IgD-negative memory B cell (primary cell): ENCODE data around the gene EHD4. TPM values are rescaled to one million over a fixed set of nuclear protein-coding genes. Genes with fewer than 3 reads are reported as not detected.

Experiments
- H3K27ac Mint-ChIP-seq, 3 donors: one replicate each; pipeline ENCODE4 v1.8.0; 2020 to 2022; ENCODE audit warnings: mild to moderate bottlenecking in 3 of 3, mixed read lengths in 3 of 3, moderate library complexity in 1 of 3
- H3K27me3 Mint-ChIP-seq: one replicate; pipeline ENCODE4 v1.8.0; 2021; ENCODE audit warnings: mixed read lengths
- H3K36me3 Mint-ChIP-seq: one replicate; pipeline ENCODE4 v1.8.0; 2020; ENCODE audit warnings: mild to moderate bottlenecking, mixed read lengths
- H3K4me1 Mint-ChIP-seq, 3 donors: one replicate each; pipeline ENCODE4 v1.8.0; 2020 to 2022; ENCODE audit warnings: mixed read lengths in 3 of 3, mild to moderate bottlenecking in 1 of 3
- H3K4me3 Mint-ChIP-seq, 4 donors: one replicate each; pipeline ENCODE4 v1.8.0; 2020 to 2022; ENCODE audit warnings: mild to moderate bottlenecking in 4 of 4, mixed read lengths in 4 of 4, moderate library complexity in 3 of 4
- H3K9me3 Mint-ChIP-seq, 3 donors: one replicate each; pipeline ENCODE4 v1.8.0; 2020 to 2021; ENCODE audit warnings: mixed read lengths in 3 of 3, mild to moderate bottlenecking in 1 of 3
- polyA plus RNA-seq: library from polyadenylated mRNA; unstranded; fragments of 300-500 nt; fragmentation: Illumina TruSeq; gene quantifications from one replicate; pipeline ENCODE4 v1.2.3, GENCODE V29; 2021

EHD4 gene
- polyA plus RNA-seq, 1 donor from 2014 or later = 3.8 TPM

DNA sequence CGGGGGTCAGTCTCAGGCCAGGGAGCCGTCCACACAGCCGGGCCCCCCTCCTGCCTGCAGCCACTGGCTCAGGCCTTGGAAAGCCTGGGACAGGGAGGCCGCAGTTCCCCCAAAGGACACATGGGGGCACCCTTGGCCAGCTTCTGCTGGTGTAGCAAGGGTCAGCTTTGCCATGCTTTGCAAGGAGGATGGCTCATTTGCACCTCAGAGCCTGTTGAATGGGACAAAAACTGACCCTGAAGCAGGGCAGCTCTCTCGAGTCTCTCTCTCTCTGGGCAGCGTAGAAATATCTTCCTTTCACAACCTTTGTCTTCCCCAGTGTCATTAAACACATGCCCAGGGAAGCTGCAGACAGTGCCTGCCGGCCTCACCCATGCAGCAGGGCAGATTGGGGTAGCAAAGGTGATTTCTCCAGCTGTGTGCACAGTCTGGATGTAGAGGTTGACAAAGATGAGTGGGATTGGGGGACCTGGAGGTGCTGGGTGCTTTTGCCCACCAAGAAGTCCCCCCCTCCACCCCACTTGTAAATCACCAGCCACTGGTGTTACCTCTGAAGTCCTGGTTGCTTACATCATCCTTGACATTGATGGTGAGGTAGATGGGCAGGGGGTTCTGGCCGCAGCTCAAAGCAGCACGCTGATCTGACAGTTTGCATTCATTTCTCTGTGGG is 17.4 kb upstream of the EHD4 start:
- H3K9me3 Mint-ChIP-seq = no peaks in the 10 kb centered on the region
- H3K4me1 Mint-ChIP-seq = peaks cover 0 to 2% (median 0%) of the 10 kb centered on the region in 3 donors
- H3K27ac Mint-ChIP-seq = no peak overlapping the region
- H3K27me3 Mint-ChIP-seq = no peaks in the 10 kb centered on the region
- H3K4me3 Mint-ChIP-seq = no peak overlapping the region
- no peaks in the 10 kb centered on the region for H3K36me3 Mint-ChIP-seq

DNA sequence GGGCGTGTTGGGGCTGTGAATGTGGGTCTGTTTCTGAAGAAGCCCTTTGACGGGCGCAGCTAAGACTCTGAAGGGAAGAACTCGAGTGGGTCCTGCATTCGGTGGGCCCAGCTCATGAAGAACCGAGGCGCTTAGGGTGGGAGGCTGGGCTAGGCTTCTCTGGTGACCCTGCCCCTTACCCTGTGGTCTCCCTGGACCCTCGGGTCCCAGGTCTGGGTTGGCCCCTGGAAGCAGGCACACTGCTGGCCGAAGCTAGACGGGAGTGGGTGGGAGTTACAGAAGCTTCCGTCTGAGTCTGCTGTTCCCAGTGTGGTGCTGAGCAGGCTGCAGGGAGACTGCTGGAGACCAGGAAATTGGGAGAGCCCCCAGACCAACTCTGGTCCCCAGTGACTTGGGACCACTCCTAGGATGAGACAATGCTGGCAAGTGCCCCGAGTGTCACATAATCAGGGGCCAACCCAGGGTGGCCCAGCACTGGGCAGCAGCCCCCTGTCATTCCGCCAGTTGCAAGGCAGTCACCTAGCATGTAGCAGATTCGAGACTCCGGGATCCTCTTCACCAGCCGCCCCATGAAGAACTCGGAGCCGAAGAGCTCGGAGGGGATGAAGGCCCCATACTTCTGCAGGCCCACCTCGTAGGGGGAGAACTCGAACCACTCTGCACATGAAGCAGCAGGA is 16.7 kb upstream of the EHD4 start:
- peaks cover 0 to 2% (median 0%) of the 10 kb centered on the region in 3 donors for H3K4me1 Mint-ChIP-seq
- no peaks in the 10 kb centered on the region for H3K9me3 Mint-ChIP-seq
- H3K27me3 Mint-ChIP-seq = no peaks in the 10 kb centered on the region
- no peak overlapping the region for H3K4me3 Mint-ChIP-seq
- no peak overlapping the region for H3K27ac Mint-ChIP-seq
- H3K36me3 Mint-ChIP-seq = no peaks in the 10 kb centered on the region

DNA sequence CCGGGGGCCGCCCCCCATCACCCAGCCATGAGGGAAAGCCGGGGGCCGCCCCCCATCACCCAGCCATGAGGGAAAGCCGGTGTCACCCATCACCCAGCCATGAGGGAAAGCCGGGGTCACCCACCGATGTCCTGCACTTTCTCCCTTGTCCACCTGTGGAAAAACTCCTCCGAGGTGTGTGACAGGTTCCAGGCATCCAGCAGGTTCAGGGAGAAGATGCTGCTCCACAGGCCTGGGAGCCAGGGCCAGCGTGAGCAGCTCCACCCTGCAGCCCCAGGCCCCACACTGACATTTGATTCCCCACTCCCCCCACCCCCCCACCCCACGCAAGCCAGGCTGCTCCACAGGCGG is 15.5 kb upstream of the EHD4 start:
- H3K4me3 Mint-ChIP-seq = no peak overlapping the region
- no peak overlapping the region for H3K27ac Mint-ChIP-seq

DNA sequence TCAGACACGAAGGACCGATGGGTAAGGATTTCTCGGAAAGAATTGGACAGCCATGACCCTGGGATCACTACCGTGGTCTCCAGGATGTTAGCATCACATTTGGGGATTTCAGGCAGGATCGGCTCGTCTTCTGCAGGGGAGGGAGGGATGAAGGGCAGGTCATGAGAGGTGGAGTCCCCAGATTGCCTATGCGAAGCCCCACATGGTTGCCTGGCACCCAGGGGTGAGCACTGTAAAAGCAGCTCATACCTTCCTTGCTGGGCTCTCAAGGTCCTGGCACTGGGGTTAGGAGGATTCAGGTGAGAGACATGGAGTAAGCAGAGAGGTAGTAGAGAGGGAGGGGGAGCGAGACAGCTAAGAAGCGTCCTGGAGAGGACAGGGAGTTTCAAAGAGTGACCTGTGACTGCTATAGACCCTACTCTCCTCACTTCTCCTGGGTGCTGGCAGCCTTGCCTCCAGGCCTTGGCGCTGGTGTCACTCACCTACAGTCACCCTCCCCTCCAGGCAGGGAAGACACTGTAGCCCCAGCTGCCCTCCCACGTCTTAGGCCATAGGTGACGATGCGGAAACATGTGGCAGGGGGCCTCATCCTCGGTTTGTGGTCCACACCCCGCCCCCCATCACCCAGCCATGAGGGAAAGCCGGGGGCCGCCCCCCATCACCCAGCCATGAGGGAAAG is 15.0 kb upstream of the EHD4 start:
- Mint-ChIP-seq H3K27me3 (no peaks in the 10 kb centered on the region), H3K36me3 (no peaks in the 10 kb centered on the region), H3K9me3 (no peaks in the 10 kb centered on the region), H3K27ac (no peak overlapping the region), H3K4me1 (peaks cover 0 to 2% (median 0%) of the 10 kb centered on the region in 3 donors), H3K4me3 (peak overlapping the region in 1 of 4 donors; percentile 37)

More for the DNA sequence above, 15.5 kb upstream of the EHD4 start:
- H3K36me3 Mint-ChIP-seq = no peaks in the 10 kb centered on the region
- H3K27me3 Mint-ChIP-seq = no peaks in the 10 kb centered on the region
- H3K4me1 Mint-ChIP-seq = peaks cover 0 to 2% (median 0%) of the 10 kb centered on the region in 3 donors
- H3K9me3 Mint-ChIP-seq = no peaks in the 10 kb centered on the region

DNA sequence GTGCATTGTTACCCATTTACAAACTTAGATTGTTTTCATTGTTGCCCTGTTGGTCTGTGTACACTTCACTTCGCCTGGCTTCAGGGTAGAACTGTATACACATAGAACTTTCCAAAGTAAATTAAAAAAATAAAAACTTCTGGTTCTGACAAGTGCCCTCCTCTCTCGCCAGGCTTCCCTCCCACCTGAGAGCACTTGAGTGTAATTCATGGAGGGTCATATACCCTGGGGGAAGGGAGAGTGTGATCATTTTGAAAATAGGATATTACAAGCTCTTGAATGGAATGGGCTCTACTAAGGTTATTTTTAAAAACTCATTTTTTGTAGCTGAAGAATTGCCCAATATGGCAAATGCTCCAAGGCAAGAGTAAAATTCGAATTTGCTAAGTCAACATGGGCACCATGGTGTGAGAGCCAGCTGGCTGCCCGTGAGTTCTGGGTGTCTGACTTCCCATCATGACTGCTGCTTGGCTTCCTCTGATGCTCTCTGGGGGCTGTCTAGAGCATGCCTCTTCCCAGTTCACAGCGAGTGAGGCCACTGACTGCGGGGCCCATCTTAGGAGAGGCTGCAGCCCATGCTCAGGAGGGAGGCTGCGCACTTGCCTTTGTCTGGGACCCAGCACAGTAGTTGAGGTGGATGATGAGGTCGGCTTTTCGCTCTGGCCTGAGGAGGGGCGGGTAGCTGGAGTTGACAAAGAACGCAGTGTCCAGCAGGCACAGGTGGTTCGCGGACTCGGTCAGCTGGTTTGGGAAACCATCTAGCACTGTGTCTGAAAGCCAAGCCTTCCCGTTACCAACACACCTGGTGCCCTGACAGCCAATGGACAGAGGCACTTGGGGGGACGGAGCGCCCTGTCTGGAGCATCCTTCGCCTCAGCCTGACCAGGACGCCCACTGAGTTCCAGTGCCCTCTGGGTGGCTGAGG is 13.1 kb upstream of the EHD4 start:
- Mint-ChIP-seq H3K27ac (peak overlapping the region in 1 of 3 donors; percentile 19), H3K4me3 (no peak overlapping the region), H3K4me1 (no peaks in the 10 kb centered on the region), H3K9me3 (no peaks in the 10 kb centered on the region), H3K27me3 (no peaks in the 10 kb centered on the region), H3K36me3 (peaks cover 1% of the 10 kb centered on the region)

DNA sequence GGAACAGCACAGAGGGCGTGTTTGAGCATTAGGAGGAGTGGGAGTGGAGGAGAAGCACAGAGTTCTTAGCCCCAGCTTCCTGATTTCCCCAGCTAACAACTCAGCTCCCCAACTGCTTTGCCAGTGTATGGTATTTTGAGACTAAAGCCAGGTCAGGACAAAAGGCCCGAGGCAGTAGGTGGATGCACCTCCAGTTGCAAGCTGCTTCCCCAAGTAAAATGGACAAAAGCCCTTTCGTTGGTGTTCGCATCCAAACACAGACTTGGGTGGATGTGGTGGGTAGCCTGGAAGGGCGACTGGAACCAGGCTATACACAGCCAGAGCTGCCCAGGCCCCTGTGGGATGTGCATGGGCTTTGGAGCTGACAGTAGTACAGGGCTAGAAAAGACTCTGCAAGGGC is 12.3 kb upstream of the EHD4 start:
- H3K4me3 Mint-ChIP-seq = no peak overlapping the region
- no peaks in the 10 kb centered on the region for H3K4me1 Mint-ChIP-seq
- peaks cover 1% of the 10 kb centered on the region for H3K36me3 Mint-ChIP-seq
- no peak overlapping the region for H3K27ac Mint-ChIP-seq
- H3K9me3 Mint-ChIP-seq = no peaks in the 10 kb centered on the region
- H3K27me3 Mint-ChIP-seq = no peaks in the 10 kb centered on the region

DNA sequence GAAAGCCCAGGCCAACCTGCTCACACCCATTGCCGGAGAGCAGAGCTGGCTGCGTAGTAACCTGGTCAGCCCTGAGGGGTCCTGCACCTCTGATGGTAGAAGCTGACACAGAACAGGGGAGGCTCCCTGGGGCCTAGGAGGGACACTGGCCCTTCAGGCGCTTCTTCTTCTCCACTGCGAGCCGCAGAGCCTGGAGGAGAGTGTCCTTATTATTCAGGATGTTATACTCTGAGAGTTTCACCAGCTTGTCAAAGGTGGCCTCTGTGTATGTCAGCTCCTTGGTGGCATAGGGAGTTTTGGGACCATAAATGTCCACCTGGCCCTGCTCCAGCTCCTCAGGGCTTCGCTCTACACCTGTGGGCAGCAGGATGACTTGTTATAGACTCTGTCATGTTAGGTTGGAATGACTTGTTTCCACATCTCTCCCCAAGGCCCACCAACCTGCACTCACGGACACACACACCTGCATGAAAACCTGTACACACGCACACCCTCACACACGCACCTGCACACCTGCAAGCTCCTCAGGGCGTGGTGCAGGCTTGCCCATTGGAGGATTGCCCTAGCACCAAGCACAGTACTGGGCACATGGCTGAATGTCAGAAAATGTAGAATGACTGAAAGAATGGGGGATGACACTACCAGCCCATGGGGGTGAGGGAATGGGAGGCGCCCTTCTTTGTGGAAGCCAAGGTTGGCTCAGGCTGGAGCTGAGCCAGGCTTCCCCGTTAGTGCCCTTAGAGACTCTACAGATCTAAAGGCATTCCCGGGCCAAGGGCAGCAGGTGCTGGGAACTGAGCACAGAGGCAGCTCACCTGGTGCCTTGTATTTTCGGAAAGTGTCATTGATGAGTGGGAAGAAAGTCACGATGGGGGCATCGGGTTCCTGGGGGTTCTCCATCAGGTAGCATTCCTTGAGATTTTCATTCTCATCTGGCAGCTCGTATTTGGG is 11.5 kb upstream of the EHD4 start:
- H3K9me3 Mint-ChIP-seq = no peaks in the 10 kb centered on the region

DNA sequence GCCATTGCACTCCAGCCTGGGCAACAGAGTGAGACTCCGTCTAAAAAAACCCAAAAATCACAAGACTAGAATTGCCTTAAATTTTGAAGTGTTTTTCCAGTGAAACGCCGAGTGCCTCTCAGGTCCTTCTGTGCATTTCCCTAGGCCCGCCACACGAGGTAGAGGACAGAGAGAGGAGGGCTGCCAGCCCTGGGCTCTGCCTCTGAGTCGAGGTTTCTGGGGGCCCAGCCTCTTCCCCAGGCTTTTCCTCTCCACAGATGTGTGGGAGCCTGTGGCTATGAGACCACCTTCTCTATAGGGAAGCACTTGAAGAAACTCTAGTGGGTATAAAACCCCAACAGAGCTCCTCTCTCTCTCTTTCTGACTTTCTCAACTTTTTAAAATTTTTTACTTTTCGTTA is 10.9 kb upstream of the EHD4 start:
- Mint-ChIP-seq H3K27me3 (peaks cover 2% of the 10 kb centered on the region), H3K9me3 (no peaks in the 10 kb centered on the region), H3K4me1 (no peaks in the 10 kb centered on the region), H3K27ac (no peak overlapping the region), H3K36me3 (peaks cover 1% of the 10 kb centered on the region), H3K4me3 (no peak overlapping the region)

More for the DNA sequence above, 11.5 kb upstream of the EHD4 start:
- no peak overlapping the region for H3K4me3 Mint-ChIP-seq
- peaks cover 1% of the 10 kb centered on the region for H3K36me3 Mint-ChIP-seq
- no peak overlapping the region for H3K27ac Mint-ChIP-seq
- H3K27me3 Mint-ChIP-seq = peaks cover under 1% of the 10 kb centered on the region
- no peaks in the 10 kb centered on the region for H3K4me1 Mint-ChIP-seq

DNA sequence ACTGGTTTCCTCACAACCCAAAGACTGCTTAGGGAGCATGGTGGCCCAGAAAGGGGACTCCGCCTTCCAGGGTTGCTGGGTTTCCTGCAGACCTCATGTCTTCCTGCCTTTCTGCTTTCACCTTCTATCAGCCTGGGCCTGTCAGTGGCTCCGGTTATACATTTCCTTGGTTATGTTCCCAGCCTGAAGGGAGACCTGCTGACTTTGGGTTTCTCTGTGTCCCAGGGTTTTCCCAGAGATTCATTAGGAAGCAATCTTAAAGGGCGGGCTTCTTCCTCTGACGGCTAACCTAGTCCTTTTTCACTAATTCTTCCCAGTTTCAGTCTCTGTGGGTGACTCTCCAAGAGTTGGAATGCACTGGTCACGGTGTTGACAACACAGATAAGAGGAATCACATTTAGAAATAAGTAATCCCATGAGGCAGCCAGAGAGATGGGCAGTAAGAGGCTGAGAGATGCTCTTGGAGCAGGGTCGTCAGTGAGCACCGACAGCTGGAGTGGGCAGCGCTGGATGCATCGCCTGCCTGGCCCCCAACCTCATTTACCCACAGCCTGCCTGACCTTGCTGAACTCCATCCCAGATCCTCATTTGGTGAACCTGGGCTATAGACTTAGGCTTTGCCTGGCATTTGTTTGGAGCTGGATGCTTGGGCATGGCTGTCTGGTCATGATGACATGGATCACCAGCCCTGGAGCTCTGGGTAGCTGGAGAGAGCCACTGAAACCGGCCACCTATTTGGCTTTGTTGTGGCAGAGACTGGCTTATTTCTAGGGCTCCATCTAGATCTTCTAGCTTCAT is 10.0 kb upstream of the EHD4 start:
- peaks cover 1% of the 10 kb centered on the region for H3K36me3 Mint-ChIP-seq
- no peak overlapping the region for H3K4me3 Mint-ChIP-seq
- H3K27me3 Mint-ChIP-seq = peaks cover 2% of the 10 kb centered on the region
- H3K9me3 Mint-ChIP-seq = no peaks in the 10 kb centered on the region
- no peak overlapping the region for H3K27ac Mint-ChIP-seq
- H3K4me1 Mint-ChIP-seq = no peaks in the 10 kb centered on the region

DNA sequence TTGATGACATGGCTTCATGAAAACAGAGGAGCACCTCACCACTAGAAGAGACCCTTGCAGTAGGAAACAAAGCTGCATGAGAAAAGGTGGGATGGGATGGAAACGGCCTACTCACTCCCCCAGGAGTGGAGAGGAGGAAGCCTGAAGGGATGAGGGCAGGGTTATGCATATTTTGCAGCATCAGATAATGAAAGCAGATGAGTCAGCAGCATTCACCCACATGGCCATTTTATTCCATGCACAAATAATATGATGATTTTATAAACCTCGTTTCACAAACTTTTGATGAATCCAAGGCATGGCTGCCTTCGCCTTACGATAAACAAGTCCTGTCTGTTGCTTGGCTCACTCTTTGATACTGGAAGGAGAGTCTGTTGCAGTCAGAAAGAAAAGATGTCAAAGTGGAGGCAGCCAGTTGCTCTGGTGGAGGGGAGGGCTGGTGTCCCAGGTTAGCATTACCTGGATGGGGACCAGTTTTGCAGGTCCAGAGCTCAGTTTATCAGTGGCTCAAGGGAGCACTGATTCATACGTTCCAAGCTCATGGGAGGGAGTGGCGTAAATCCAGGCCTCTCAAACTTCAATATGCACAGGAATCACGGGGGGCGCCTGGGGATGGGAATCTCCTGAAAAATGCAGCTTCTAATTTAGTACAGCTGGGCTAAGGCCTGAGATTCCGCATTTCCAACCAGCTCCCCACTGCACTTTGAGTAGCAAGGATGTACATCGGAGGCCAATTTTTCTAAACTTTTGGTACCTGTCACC is 9.2 kb upstream of the EHD4 start:
- no peak overlapping the region for H3K4me3 Mint-ChIP-seq
- peaks cover 2% of the 10 kb centered on the region for H3K27me3 Mint-ChIP-seq
- peak overlapping the region in 1 of 3 donors; percentile 9 for H3K27ac Mint-ChIP-seq
- peaks cover 1% of the 10 kb centered on the region for H3K36me3 Mint-ChIP-seq
- no peaks in the 10 kb centered on the region for H3K4me1 Mint-ChIP-seq
- H3K9me3 Mint-ChIP-seq = no peaks in the 10 kb centered on the region

DNA sequence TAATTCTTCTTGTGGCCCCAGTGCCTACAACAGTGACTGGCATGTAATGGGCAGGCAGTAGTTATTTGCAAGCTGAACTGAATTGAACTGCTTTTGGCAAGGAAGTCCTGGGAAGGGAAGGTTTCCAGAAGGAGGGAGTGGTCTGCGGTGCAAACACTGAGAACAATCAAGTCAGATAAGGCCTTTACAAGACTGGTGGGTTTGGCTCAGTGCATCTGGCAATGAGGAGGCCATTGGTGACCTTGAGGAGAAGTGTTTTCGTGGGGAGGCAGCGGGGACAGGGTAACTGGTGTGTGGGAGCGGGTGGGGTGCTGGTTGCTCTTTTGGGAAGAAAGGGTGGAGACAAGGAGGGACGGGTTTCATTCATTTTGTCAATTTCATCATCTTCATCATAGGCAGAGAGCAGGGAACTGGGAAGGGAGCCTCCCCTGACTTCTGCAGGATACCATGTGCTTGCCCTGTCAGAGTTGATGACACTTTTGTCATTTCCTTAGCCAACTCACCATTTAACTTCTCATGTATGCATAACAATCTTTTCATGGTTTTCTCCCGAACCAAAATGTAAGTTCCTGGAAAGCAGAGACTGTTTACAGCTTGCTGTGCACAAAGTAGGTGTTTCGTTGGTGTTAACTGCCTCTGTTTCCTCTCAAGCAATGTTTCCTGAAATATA is 8.4 kb upstream of the EHD4 start:
- H3K27ac Mint-ChIP-seq = peak overlapping the region in 1 of 3 donors; percentile 9
- H3K36me3 Mint-ChIP-seq = peaks cover 1% of the 10 kb centered on the region
- no peaks in the 10 kb centered on the region for H3K4me1 Mint-ChIP-seq
- H3K4me3 Mint-ChIP-seq = no peak overlapping the region
- H3K9me3 Mint-ChIP-seq = no peaks in the 10 kb centered on the region
- H3K27me3 Mint-ChIP-seq = peaks cover 2% of the 10 kb centered on the region

DNA sequence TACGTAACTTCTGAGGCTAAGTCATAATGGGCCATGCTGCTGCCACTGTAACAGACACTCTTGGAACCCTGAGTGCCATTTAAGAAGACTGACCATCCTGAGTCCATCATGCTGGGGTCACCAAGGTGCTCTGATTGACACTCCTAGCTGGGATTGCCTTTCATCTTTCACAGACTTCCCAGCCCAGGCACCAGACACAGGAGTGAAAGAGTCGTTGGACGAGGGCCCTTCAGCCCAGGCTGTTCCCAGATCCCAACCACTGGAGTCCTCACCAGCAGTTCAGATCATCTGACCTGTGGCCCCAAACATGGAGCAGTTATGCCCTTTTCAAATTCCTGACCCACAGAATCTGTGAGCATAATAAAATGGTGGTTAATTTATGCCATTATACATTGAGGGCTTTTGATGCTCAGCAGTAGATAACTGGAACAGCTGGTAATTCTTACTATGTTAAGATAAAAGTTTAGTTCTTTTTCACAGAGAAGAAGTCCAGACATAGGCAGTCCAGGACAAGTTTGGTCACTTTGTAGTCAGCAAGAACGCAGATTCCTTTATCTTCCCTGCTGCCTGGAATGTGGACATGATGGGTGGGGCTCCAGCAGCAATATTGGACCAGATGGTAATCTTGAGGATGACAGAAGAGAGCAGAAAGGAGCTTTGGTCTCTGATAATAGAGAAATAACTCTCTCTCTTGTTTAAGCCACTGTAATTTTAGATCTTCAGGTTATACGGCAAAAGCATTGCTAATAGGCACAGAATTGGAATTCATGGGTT is 7.3 kb upstream of the EHD4 start:
- Mint-ChIP-seq H3K27ac (no peak overlapping the region), H3K4me1 (no peaks in the 10 kb centered on the region), H3K36me3 (peaks cover 1% of the 10 kb centered on the region), H3K4me3 (no peak overlapping the region), H3K9me3 (no peaks in the 10 kb centered on the region), H3K27me3 (peaks cover 2% of the 10 kb centered on the region)
